Small intestine (tissue), 7 donors: ENCODE measurements around the gene BRD9. TPM values are rescaled to one million over a fixed set of nuclear protein-coding genes. Genes with fewer than 3 reads are reported as not detected.
A peak's percentile ranks its signal among the peaks of the same experiment; 100 is the strongest.
"Not testable (repeated sequence)": the region's sequence is repeated elsewhere in the genome, so short reads cannot be mapped to it uniquely, and the experiment has no call there.

Experiments
- DNase-seq, 2 donors: peaks; one replicate each; pipeline versions ENCODE4 v3.0.0 to v3.0.0-alpha.2; 2013
- FAIRE-seq: peaks from 2 replicates; lab custom pipeline; 2012; peaks lifted over from hg19 to GRCh38; lab: Jason Lieb, UNC
- H3K27ac ChIP-seq, 3 donors: one replicate each; pipeline ENCODE4 v1.5.1; 2013; ENCODE audit warnings: low read length in 2 of 3, mild to moderate bottlenecking in 2 of 3, control low read depth in 1 of 3, inconsistent platforms in 1 of 3, low read depth in 1 of 3, moderate library complexity in 1 of 3
- H3K27me3 ChIP-seq, 3 donors: one replicate each; pipeline ENCODE4 v1.6.1; 2013; ENCODE audit warnings: low read length in 3 of 3, inconsistent platforms in 1 of 3; ENCODE audit not compliant: control insufficient read depth in 3 of 3, insufficient read depth in 3 of 3
- H3K36me3 ChIP-seq, 3 donors: one replicate each; pipeline ENCODE4 v1.6.1; 2013; ENCODE audit warnings: low read length in 3 of 3, inconsistent platforms in 1 of 3, low read depth in 1 of 3, mild to moderate bottlenecking in 1 of 3, moderate library complexity in 1 of 3; ENCODE audit not compliant: control insufficient read depth in 3 of 3, insufficient read depth in 2 of 3
- H3K4me1 ChIP-seq, 3 donors: one replicate each; pipeline ENCODE4 v1.6.1; 2013; ENCODE audit warnings: low read length in 2 of 3, inconsistent platforms in 1 of 3, low read depth in 1 of 3, mild to moderate bottlenecking in 1 of 3, moderate library complexity in 1 of 3; ENCODE audit not compliant: control insufficient read depth in 3 of 3, insufficient read depth in 2 of 3
- H3K4me3 ChIP-seq, 3 donors: one replicate each; pipeline ENCODE4 v1.5.1; 2013; ENCODE audit warnings: low read length in 3 of 3, control low read depth in 1 of 3, inconsistent platforms in 1 of 3, low read depth in 1 of 3, mild to moderate bottlenecking in 1 of 3, moderate library complexity in 1 of 3
- H3K9me3 ChIP-seq, 2 donors: one replicate each; pipeline ENCODE4 v1.6.1; 2013; ENCODE audit warnings: low read depth in 1 of 2, low read length in 1 of 2; ENCODE audit not compliant: control insufficient read depth in 2 of 2, insufficient read depth in 1 of 2
- WGBS, 3 donors: extraction: QIAGEN DNeasy Blood & Tissue Kit; methylation state at CpG; one replicate each; pipeline ENCODE4 v1.1.7; 2013; 5-methylcytosine and 5-hydroxymethylcytosine counted together
- polyA plus RNA-seq, 4 donors: library from polyadenylated mRNA; stranded (reverse) in 3 of 4; unstranded in 1 of 4; fragments of 200-250 nt in 3 of 4; fragments of 120-200 nt in 1 of 4; gene quantifications; one replicate each; pipeline versions ENCODE4 v1.2.1 to v1.2.3, GENCODE V29; 2013
- donor health status: healthy with polysubstance abuse.
- donor health status: control.
- donor health status: control.
- donor health status: Bipolar disorder and iron deficiency.
- donor health status: healthy.

BRD9 gene
- polyA plus RNA-seq, 4 donors = 21.2 to 53.2 (median 30.5) TPM

DNA sequence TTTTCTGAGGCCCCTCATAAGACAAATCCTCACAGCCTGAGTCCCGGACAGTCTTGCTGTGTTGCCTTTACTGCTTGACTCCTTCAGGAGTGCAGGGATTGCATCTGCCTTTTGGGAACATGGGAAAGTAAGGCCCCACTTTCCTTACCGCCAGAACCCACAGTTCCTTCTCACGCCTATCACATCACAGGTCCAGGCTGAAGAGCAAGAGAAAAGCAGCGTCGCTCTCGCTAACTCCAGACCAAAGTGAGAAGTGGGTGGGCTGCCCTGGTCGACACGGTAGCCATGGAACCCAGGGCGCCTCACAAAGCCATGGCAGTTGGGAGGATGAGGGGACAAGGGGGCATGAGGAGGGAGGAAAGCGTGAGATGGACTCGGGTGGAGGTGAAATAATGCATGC, 33.9 kb downstream of the BRD9 start:
- peaks cover 2 to 39% (median 3%) of the 10 kb centered on the region in 3 donors for H3K36me3 ChIP-seq
- 88 to 89% (median 89%) methylated on average over 11 of the region's 11 CpGs for WGBS, 3 donors
- no peaks in the 10 kb centered on the region for H3K9me3 ChIP-seq
- peak overlapping the region in 1 of 3 donors; percentile 6 for H3K27ac ChIP-seq
- no peak overlapping the region for H3K4me3 ChIP-seq
- DNase-seq = no peak
- no peak for FAIRE-seq
- H3K27me3 ChIP-seq = no peaks in the 10 kb centered on the region
- H3K4me1 ChIP-seq = peaks cover 0 to 4% (median 0%) of the 10 kb centered on the region in 3 donors

DNA sequence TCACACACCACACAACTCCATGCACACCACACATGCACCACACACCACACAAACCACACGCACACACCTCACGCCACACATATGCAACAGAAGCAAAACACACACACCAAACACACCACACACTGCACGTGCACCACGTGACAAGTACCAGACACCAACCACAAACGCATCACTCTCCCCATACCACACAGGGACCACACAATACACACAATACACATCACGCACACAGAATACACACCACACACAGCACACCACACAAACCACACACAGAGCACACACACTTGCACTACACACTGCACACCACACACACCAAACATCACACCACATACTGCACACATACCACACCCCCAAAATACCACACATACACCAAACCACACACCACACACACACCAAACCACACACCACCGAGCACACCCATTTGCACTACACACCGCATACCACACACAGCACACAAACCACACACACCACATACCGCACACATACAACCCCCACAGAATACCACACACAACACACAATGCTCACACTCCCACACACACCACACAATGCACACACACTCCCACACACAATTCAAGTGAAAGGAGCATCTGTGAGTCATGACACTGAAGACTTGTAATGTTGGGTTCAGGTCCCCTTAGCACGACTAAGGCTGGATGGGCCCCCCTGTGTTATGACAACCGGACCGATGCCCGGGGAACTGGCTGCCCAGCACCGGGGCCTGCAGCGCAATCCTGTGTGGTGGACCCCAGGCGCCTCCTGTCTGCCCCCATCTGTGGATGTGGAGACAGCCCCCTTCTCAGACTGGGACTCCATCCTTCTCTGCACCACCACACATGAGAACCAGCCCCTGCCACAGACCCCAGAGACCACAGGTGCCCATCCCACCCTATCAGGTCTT, 35.8 kb downstream of the BRD9 start:
- no peak overlapping the region for H3K27ac ChIP-seq
- H3K36me3 ChIP-seq = peaks cover 0 to 19% (median 0%) of the 10 kb centered on the region in 3 donors
- FAIRE-seq (no peak), DNase-seq (no peak)
- H3K4me1 ChIP-seq = peaks cover 0 to 4% (median 0%) of the 10 kb centered on the region in 3 donors
- H3K9me3 ChIP-seq = no peaks in the 10 kb centered on the region
- WGBS, 3 donors = 79 to 88% (median 81%) methylated on average over 16 of the region's 16 CpGs
- H3K4me3 ChIP-seq = no peak overlapping the region
- H3K27me3 ChIP-seq = no peaks in the 10 kb centered on the region

DNA sequence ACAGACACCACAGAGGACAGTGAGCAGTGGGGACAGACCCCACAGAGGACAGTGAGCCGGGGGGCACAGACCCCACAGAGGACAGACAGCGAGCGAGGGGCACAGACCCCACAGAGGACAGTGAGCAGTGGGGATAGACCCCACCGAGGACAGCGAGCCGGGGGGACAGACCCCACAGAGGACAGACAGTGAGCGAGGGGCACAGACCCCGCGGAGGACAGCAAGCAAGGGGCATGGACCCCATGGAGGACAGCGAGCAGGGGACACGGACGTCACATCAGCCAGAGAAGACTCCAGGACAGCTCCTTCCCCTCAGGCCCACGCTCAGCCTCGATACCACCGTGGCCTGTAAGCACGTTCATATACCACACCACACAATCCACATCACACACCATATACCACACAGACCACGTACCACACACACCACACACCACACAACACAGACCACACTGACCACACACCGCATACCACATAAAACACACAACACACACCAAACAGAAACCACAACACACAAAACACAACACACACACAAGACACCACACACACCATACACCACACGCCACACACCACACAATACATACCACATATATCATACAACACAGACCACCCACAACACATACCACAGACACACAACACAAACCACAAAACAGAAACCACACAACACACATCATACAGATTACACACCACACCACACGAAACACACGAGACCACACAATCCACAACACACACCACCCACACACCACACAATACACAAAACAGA, 36.6 kb downstream of the BRD9 start:
- Histone ChIP-seq H3K4me3 (no peak overlapping the region), H3K4me1 (peaks cover 0 to 7% (median 0%) of the 10 kb centered on the region in 3 donors), H3K9me3 (no peaks in the 10 kb centered on the region), H3K36me3 (peaks cover 0 to 12% (median 0%) of the 10 kb centered on the region in 3 donors), H3K27me3 (no peaks in the 10 kb centered on the region), H3K27ac (no peak overlapping the region)
- WGBS, 3 donors = 71 to 80% (median 76%) methylated on average over 18 to 21 of the region's 21 CpGs
- DNase-seq (no peak), FAIRE-seq (no peak)

DNA sequence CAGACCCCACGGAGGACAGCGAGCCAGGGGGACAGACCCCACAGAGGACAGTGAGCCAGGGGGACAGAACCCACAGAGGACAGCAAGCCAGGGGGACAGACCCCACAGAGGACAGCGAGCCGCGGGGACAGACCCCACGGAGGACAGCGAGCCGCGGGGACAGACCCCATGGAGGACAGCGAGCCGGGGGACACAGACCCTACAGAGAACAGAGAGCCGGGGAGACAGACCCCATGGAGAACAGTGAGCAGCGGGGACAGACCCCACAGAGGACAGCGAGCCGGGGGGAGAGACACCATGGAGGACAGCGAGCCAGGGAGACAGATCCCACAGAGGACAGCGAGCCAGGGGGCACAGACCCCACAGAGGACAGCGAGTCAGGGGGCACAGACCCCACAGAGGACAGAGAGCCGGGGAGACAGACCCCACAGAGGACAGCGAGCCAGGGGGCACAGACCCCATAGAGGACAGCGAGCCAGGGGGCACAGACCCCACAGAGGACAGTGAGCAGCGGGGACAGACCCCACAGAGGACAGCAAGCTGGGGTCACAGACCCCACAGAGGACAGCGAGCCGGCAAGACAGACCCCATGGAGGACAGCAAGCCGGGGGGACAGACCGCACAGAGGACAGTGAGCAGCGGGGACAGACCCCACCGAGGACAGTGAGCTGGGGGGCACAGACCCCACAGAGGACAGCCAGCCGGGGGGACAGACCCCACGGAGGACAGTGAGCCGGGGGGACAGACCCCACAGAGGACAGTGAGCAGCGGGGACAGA, 37.4 kb downstream of the BRD9 start:
- FAIRE-seq = no peak
- 85 to 91% (median 87%) methylated on average over 32 of the region's 32 CpGs for WGBS, 3 donors
- Histone ChIP-seq H3K4me1 (peaks cover 0 to 14% (median 0%) of the 10 kb centered on the region in 3 donors), H3K9me3 (no peaks in the 10 kb centered on the region), H3K36me3 (peaks cover 0 to 10% (median 0%) of the 10 kb centered on the region in 3 donors), H3K27me3 (no peaks in the 10 kb centered on the region), H3K27ac (no peak overlapping the region), H3K4me3 (no peak overlapping the region)
- DNase-seq = no peak

DNA sequence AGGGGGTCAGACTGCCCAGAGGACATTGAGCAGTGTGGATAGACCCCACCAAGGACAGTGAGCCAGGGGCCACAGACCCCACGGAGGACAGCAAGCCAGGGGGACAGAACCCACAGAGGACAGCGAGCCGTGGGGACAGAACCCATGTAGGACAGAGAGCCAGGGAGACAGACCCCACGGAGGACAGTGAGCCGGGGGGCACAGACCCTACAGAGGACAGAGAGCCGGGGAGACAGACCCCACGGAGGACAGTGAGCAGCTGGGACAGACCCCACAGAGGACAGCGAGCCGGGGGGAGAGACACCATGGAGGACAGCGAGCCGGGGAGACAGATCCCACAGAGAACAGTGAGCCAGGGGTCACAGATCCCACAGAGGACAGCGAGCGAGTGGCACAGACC, 38.4 kb downstream of the BRD9 start:
- H3K9me3 ChIP-seq = no peaks in the 10 kb centered on the region
- FAIRE-seq (no peak), DNase-seq (no peak)
- peaks cover 0 to 24% (median 0%) of the 10 kb centered on the region in 3 donors for H3K4me1 ChIP-seq
- H3K27me3 ChIP-seq = no peaks in the 10 kb centered on the region
- H3K36me3 ChIP-seq = peaks cover 0 to 4% (median 0%) of the 10 kb centered on the region in 3 donors
- 75 to 85% (median 83%) methylated on average over 13 of the region's 13 CpGs for WGBS, 3 donors
- H3K4me3 ChIP-seq = no peak overlapping the region
- no peak overlapping the region for H3K27ac ChIP-seq

DNA sequence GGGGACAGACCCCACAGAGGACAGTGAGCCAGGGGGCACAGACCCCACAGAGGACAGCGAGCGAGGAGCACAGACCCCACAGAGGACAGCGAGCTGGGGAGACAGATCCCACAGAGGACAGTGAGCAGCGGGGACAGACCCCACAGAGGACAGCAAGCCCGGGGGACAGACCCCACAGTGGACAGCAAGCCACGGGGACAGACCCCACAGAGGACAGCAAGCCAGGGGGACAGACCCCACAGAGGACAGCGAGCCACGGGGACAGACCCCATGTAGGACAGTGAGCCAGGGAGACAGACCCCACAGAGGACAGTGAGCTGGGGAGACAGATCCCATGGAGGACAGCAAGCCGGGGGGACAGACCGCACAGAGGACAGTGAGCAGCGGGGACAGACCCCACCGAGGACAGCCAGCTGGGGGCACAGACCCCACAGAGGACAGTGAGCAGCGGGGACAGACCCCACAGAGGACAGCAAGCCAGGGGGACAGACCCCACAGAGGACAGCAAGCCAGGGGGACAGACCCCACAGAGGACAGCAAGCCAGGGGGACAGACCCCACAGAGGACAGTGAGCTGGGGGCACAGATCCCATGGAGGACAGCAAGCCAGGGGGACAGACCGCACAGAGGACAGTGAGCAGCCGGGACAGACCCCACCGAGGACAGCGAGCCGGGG, 39.0 kb downstream of the BRD9 start:
- 84 to 88% (median 86%) methylated on average over 18 of the region's 18 CpGs for WGBS, 3 donors
- H3K9me3 ChIP-seq, H3K27me3 ChIP-seq, H3K4me3 ChIP-seq, DNase-seq, FAIRE-seq, H3K27ac ChIP-seq, H3K36me3 ChIP-seq: not testable (repeated sequence)
- peaks cover 0 to 24% (median 0%) of the 10 kb centered on the region in 3 donors for H3K4me1 ChIP-seq

DNA sequence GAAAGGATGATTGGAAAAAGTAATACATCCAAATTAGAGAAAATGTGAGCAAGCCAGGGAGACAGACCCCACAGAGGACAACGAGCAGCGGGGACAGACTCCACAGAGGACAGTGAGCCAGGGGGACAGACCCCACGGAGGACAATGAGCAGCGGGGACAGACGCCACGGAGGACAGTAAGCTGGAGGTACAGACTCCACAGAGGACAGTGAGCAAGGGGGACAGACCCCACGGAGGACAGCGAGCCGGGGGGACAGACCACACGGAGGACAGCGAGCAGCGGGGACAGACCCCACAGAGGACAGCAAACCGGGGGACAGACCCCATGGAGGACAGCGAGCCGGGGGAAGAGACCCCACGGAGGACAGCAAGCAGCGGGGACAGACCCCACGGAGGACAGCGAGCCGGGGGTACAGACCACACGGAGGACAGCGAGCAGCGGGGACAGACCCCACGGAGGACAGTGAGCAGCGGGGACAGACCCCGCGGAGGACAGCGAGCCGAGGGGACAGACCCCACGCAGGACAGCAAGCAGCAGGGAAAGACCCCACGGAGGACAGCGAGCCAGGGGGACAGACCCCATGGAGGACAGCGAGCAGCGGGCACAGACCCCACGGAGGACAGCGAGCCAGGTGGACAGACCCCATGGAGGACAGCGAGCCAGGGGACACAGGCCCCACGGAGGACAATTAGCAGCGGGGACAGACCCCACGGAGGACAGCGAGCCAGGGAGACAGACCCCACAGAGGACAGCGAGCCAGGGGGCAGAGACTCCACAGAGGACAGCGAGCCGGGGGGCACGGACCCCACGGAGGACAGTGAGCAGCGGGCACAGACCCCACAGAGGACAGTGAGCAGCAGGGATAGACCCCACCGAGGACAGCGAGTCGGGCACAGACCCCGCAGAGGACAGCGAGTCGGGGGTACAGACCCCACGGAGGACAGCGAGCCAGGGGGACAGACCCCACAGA, 39.9 kb downstream of the BRD9 start:
- Histone ChIP-seq H3K36me3 (no peaks in the 10 kb centered on the region), H3K4me1 (peaks cover 0 to 24% (median 0%) of the 10 kb centered on the region in 3 donors), H3K9me3 (no peaks in the 10 kb centered on the region), H3K27ac (no peak overlapping the region), H3K4me3 (no peak overlapping the region), H3K27me3 (no peaks in the 10 kb centered on the region)
- 91 to 92% (median 92%) methylated on average over 54 to 55 of the region's 55 CpGs for WGBS, 3 donors
- no peak for DNase-seq
- no peak for FAIRE-seq
